Activated CD8-positive, alpha-beta memory T cell treated with anti-CD3 and anti-CD28 coated beads, Interleukin-2, amount 50 U/mL, for 1 hour (primary cell): ENCODE results near the gene CACNA1H.

Experiments
- DNase-seq: peaks from one replicate; pipeline ENCODE4 v3.0.0-alpha.2; 2020; ENCODE audit errors: extremely low read depth

CACNA1H gene

GRCh38 chr16:1142911-1143310 lies 10.0 kb upstream of the CACNA1H start:
- no peak for DNase-seq

GRCh38 chr16:1143761-1144450 lies 9.0 kb upstream of the CACNA1H start:
- DNase-seq = no peak

- no peak for DNase-seq
Observed at GRCh38 chr16:1144476-1145382, 8.2 kb upstream of the CACNA1H start.

GRCh38 chr16:1145383-1146100 lies 7.4 kb upstream of the CACNA1H start:
- DNase-seq = no peak

GRCh38 chr16:1146409-1146808 lies 6.5 kb upstream of the CACNA1H start:
- DNase-seq = no peak

GRCh38 chr16:1147027-1147426 lies 5.9 kb upstream of the CACNA1H start:
- no peak for DNase-seq

- DNase-seq = no peak
Observed at GRCh38 chr16:1149101-1149636, 3.7 kb upstream of the CACNA1H start.

GRCh38 chr16:1150511-1150982 lies 2.4 kb upstream of the CACNA1H start:
- DNase-seq = no peak

- no peak for DNase-seq
Observed at GRCh38 chr16:1151424-1152122, 1.3 kb upstream of the CACNA1H start.

GRCh38 chr16:1152123-1152638 lies 725 bp upstream of the CACNA1H start:
- DNase-seq = no peak

- no peak for DNase-seq
Observed at GRCh38 chr16:1153480-1154160, 714 bp downstream of the CACNA1H start.

- no peak for DNase-seq
Observed at GRCh38 chr16:1154291-1154886, 1.5 kb downstream of the CACNA1H start.

GRCh38 chr16:1154887-1155331 lies 2.0 kb downstream of the CACNA1H start:
- DNase-seq = no peak

GRCh38 chr16:1155353-1156054 lies 2.6 kb downstream of the CACNA1H start:
- no peak for DNase-seq

GRCh38 chr16:1156055-1156982 lies 3.4 kb downstream of the CACNA1H start:
- no peak for DNase-seq

- no peak for DNase-seq
Observed at GRCh38 chr16:1156983-1157638, 4.2 kb downstream of the CACNA1H start.

GRCh38 chr16:1157639-1158455 lies 4.9 kb downstream of the CACNA1H start:
- no peak for DNase-seq
